ENCODE measurements around the gene RSPH9.

RSPH9 gene

GRCh38 chr6:43710576-43710975 lies 65.7 kb downstream of the RSPH9 start:
- DNase-seq (ENCODE audit: low spot score) = no peak

DNA sequence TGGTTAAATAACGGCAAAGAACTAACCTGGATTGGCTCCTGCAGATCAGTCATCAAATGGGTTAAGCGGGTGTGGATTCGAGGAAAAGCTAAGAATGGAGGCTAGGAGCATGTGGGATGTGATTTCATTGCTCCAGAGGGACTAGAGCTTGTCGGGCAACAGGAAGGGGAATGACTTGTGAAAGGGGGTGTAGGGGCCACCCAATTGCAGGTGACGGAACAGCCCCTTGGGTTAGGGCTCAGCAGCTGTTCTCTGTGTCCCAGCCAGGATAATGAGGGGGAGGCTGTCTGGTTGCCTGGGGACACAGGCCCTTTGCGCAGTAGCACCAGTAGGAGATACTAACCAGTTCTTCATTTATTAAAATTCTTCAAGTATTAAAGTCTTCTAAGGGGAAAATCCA lies 67.7 kb downstream of the RSPH9 start:
- no peak for DNase-seq (ENCODE audit: low spot score)

- DNase-seq (ENCODE audit: low spot score) = no peak
These were observed 68.9 kb downstream of the RSPH9 start for GRCh38 chr6:43713643-43714310.

GRCh38 chr6:43714311-43715055 lies 69.6 kb downstream of the RSPH9 start:
- DNase-seq (ENCODE audit: low spot score) = no peak

DNA sequence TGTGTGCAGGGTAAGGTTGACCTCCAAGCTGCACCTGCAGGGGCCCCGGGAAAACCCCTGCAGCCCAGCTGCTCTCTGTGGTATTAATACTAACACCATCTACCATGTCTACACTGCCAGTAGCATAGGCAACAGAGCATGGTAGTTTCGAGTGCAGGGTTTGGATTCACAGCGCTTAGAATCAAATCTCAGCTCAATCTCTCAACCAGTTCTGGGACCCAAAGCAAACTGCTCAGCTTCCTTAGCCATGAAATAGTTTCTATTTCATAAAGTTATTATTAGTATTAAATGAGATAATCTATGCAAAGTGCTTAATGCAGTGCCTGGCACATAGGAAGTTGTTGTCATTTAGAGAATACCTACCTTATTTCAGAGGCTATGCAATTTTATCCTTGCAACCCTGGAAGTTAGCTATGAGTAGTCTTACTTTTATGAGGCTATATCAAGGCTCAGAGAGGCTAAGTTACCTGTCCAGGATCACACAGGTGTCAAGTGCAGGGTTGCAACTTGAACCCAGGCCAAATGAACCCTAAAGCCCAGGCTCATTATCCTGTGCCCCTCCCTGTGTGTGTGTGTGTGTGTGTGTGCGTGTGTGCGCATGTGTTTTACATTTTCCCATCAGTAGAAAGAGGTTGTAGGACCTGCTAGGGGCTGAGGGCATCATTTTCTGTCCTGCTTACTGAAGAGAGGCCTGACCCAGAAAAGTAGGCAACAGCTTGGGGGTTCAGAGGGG lies 70.4 kb downstream of the RSPH9 start:
- DNase-seq (ENCODE audit: low spot score) = no peak

- no peak for DNase-seq (ENCODE audit: low spot score)
These were observed 71.3 kb downstream of the RSPH9 start for GRCh38 chr6:43716099-43716498.

- DNase-seq (ENCODE audit: low spot score) = no peak
These were observed 72.6 kb downstream of the RSPH9 start for GRCh38 chr6:43717389-43717788.

GRCh38 chr6:43717822-43718221 lies 73.0 kb downstream of the RSPH9 start:
- DNase-seq (ENCODE audit: low spot score) = no peak

DNA sequence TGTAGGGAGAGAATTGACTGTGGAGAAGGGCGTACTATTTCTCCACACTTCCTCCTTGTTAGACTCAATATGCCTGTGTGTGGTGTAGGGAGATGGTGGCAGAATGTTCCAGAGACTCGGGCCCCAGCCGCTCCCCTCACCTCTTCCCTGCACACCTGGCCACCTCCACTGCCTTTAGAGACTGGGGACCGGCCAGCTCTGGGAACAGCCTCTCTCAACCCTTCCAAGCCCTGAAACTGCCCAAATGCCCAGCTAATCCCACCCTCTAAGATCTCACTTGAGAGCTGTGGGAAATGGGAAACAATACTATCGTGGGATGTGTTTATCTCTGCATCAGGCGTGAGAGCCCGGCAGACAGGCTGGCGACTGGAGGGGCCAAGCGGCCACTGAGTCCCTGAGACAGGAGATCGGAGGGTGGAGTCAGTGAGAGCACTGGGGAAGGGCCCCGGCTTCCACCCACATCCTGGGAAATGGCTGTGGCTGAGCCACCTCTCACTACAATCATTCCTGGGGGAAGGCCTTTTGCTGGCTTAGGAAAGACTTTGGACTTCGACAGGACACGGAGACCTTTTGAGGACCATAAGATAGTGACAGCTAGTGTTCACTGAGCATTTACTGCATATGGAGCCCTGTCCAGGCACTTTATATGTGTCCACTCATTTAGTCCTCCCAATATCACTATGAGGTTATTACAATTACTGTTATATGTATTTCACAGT lies 73.7 kb downstream of the RSPH9 start:
- no peak for DNase-seq (ENCODE audit: low spot score)

GRCh38 chr6:43719511-43719910 lies 74.7 kb downstream of the RSPH9 start:
- DNase-seq (ENCODE audit: low spot score) = no peak

GRCh38 chr6:43720999-43721398 lies 76.2 kb downstream of the RSPH9 start:
- no peak for DNase-seq (ENCODE audit: low spot score)

Measured in putamen (tissue), 1 donor.